ENCODE results near the gene DDI2.

The DDI2 gene

GRCh38 chr1:15605398-15606383 lies 11.6 kb upstream of the DDI2 start:
- no peak for DNase-seq

- DNase-seq: no peak
Measured at GRCh38 chr1:15609631-15610030, 7.6 kb upstream of the DDI2 start.

DNA sequence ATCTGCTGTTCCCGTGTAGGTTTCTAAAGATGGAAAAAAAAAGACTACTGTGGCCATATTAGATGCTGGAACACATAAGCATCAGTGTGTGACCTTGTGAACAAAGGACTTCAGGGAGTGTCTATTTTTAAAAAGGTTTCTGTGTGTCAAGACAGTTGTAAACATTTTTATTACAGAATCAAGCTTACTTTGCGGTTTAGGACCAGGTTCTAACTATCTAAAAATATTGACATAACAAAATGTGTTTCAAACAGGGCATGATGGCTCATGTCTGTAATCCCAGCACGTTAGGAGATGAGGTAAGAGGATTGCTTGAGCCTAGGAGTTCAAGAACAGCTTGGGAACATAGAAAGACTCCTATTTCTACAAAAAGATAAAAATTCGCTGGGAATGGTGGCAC lies 7.1 kb upstream of the DDI2 start:
- DNase-seq: no peak

DNA sequence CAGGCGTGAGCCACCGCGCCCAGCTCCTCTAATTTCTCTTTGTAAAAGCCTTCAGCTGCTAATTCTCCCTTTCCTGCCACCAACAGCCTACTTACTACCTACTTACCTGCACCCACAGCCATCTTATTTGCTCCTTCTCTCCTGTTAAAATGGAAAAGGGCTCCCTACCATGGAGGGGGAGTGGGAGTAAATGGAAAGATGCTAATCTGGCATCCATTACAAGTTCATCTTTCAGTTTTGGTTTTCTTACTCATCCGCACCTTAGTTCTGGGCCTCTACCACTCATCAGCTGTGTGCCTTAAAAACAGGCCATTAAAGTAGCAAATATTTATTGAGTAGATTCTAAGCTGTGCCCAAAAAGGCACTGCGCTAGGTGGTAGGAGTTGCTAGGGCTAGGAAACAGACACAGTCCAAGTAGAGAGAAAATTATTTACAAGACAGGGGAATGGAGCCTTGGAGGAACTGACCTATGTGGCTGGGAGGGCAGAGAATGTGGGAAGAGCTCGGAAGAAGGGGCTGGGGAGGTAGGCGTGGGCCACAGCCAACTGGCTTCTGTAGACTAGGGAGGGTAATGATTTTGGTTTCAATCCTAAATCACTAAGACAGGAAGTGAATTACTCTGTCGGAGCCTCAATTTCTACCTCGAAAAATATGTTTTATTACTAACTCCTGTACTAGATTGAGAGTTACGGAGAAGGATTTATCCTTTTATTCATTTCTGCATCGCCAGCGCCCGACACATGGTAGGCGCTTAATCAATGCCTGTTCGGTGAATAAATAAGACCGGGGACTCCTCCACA lies 685 bp upstream of the DDI2 start:
- no peak for DNase-seq

DNA sequence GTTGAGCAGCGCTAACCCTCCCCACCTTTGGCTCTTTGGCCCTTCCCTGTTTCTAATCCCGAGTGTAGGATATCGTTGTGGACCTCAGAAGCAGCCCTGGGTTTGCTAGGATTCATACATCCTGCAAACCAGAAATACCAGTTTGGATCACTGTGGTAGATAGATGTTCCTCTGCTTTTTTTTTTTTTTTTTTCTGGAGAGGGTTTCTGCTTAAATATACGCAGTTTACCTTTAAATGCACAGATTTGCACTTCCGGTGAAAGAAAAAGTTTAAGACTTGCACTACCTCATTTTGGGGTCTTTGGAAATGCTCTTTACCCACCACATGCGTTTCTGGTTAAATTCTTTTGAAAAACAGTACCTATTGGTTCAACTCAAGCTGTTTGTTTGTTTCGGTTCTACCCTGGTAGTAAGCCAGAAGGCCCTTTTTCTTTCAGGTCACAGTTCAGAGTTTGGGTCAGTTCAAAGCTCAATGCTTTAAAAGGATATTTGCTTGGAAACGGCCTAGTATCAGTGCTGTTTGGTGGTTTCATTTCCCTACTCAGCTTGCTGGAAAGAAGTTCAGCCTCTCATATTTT lies 908 bp downstream of the DDI2 start:
- DNase-seq: no peak

- no peak for DNase-seq
Measured at GRCh38 chr1:15618655-15619525, 1.6 kb downstream of the DDI2 start.

- DNase-seq: no peak
Measured at GRCh38 chr1:15620155-15620545, 2.9 kb downstream of the DDI2 start.

GRCh38 chr1:15620902-15621682 lies 3.8 kb downstream of the DDI2 start:
- DNase-seq: no peak

DNA sequence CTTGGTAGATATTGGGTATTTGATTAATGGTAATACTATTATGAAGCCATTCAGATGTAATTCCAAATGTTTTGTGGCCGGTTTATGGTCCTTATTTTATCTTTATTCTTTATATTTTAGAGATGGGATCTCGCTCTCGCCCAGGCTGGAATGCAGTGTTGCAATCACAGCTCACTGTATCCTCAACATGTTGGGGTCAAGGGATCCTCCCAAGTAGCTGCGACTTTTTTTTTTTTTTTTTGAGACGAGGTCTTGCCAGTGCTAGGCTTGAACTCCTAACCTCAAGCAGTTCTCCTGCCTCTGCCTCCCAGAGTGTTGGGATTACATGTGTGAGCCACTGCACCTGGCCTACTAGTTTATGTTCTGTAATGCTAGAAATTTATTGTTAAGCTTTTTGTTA lies 4.7 kb downstream of the DDI2 start:
- DNase-seq: no peak

DNA sequence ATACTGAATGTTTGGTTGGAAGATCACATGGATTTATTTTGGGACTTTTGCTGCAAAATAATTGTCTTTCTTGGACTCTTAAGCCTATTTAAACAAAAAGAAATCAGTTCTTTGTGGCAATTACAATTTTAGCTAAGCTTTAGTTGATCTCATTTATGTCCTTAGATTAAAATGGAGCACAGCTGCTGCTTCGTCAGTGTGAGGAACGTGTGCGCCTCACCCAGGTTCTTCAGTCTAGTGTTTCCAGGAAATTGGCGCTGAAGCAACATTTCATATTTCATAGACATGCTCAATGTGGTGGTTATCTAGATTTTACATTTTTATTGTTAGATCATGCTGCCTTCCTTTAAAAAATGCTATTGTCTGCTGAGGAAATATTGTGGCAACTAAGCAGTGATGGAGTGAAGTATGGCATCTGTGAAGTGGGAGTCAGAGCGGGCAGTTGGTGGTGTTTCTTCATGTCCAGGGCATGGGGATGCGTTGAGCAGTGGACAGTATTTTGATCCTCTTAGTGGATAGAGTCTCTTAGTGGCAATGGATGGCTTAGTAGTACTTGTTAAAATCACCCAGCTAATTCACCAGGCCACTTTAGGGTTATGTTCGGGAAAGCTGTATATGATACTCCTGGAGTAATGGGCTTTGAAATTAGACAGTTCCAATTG lies 5.6 kb downstream of the DDI2 start:
- no peak for DNase-seq

- no peak for DNase-seq
Measured at GRCh38 chr1:15623435-15623834, 6.2 kb downstream of the DDI2 start.

GRCh38 chr1:15624133-15624714 lies 7.0 kb downstream of the DDI2 start:
- no peak for DNase-seq

DNA sequence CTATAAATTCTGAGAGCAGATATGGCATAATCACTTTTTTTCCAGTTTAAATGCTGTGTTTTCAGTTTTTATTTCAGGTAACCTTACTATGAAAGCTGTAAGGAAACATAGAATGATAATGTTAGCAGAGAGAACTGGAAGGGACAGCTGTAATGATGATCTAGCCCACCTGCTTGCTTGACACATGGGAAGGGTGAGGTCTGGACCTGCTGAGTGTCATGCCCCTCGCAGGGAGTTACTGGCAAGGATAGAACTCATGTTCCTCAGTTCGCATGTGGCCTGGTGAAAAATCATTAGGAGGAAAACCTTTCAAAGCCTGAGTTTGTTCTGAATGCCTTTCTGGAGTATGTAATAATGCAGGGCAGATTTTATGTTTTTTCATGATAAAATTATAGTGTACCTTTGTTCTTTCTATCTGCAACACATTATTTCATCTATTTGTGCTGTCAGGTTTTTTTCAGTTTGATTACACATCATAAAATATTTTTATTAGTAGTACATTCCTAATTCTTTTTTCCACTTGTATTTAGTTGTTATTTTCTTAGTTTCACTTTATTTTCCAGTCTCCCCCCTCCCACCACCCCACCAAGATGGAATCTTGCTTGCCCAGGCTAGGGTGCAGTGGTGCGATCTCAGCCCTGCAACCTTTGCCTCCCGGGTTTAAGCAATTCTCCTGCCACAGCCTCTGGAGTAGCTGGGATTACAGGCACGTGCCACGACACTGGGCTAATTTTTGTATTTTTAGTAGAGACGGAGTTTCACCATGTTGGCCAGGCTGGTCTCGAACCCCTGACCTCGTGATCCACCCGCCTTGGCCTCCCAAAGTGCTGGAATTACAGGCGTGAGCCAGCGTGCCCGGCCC lies 8.0 kb downstream of the DDI2 start:
- no peak for DNase-seq

DNA sequence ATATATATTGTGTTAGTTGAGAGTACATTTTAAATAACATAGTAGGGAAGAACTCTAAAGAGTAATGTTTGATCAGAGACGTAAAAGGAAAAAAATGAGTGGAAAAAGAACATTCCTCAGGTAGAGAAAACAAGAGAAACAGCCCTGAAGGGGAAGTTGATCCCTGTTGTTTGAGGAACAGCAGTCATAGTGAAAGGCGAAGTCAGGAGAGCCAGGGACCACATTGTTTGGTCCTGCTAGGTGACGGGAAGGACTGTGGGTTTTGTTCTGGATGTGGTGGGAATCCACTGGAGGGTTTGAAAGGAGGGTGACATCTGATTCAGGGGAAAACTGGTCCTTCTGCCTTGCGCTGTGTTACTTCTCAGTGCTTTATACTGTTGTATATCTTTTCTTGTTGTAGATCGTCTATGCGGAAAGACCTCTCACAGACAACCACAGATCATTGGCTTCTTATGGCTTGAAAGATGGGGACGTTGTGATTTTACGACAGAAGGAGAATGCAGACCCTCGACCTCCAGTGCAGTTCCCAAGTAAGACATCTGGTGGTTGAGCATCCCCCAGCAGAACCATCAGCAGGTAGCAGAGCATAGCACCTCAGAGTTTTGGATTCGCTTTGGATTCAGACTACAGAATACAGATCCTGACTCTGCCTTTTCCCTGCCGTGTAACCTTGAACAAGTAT lies 9.2 kb downstream of the DDI2 start:
- DNase-seq: no peak

GRCh38 chr1:15627343-15627988 lies 10.2 kb downstream of the DDI2 start:
- no peak for DNase-seq

DNA sequence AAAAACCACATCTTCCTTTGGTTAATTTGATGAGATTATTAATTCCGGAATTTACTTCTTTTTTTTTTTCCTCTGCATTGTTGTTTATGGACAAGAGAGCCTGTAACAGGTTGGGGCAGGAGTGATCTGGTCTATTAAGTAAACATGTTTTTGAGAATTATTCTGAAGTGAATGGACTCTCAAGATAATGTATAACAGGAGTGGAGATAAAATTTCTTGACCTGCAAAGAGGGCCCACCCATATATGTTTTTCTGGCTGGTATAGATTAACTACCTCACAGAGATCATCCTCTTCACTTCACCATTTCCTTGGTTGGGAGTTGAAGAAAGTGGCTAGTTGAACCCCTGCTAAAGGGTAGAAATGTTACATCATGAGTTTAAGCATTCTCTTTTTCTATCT lies 10.7 kb downstream of the DDI2 start:
- DNase-seq: no peak

DNA sequence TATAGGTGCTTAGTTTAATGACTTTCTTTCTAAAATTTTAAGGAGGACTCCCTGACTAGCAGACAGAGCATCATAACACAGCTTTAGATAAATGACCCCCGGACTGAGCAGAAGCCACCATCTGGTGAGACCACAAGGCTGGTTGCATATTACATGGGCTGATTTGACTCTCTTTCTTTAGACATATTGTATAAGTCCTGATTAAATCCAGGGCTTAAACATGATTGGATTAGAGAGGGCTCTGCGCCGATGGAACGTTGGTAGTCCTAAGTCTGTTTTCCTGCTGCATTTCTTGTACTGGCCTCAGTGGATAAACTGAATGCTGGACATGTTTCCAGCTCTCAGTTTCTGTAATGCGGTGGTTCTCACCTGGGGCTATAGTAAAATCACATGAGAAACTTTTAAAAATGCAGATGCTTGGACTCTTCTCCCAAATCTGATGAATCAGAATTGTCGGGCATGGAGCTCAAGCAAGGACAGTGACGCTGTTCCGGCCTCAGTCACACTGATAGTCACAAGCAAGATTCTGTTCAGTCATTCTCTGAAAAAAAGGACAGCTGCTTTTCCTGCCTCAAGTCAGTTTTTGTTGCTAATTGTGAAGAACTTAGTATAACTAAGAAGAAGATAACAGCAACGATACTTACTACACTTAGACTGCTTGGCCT lies 16.6 kb downstream of the DDI2 start:
- DNase-seq: no peak

- DNase-seq: no peak
Measured at GRCh38 chr1:15636436-15636835, 19.2 kb downstream of the DDI2 start.
